Right lobe of liver (tissue), 6 donors: ENCODE measurements around the gene FHDC1. TPM values are rescaled to one million over a fixed set of nuclear protein-coding genes. Genes with fewer than 3 reads are reported as not detected.

Experiments
- ATAC-seq, 4 donors: fragments of 200-7000 bp; cut with Tn5 transposase; one replicate each; pipeline ENCODE4 v1.9.1; 2020; ENCODE audit warnings: mild to moderate bottlenecking in 4 of 4, moderate library complexity in 4 of 4
- DNase-seq, 3 donors: peaks; one replicate each; pipeline ENCODE4 v3.0.0-alpha.2; 2020
- H3K27ac ChIP-seq, 3 donors: fragments of 200-600 bp; one replicate each; pipeline ENCODE4 v1.8.0; 2022
- H3K27me3 ChIP-seq, 2 donors: fragments of 200-600 bp; one replicate each; pipeline ENCODE4 v1.8.0; 2022
- H3K36me3 ChIP-seq, 4 donors: fragments of 200-600 bp; sonication (generic) in 1 of 4; one replicate each; pipeline versions ENCODE4 v1.5.1 to v1.8.0; 2017 to 2022; ENCODE audit warnings: control low read depth in 1 of 4
- H3K4me1 ChIP-seq, 4 donors: fragments of 200-600 bp; sonication (generic) in 1 of 4; one replicate each; pipeline versions ENCODE4 v1.5.1 to v1.8.0; 2017 to 2022; ENCODE audit warnings: control low read depth in 1 of 4
- H3K4me3 ChIP-seq, 3 donors: fragments of 200-600 bp; one replicate each; pipeline ENCODE4 v1.8.0; 2022
- H3K9me3 ChIP-seq, 4 donors: fragments of 200-600 bp; sonication (generic) in 1 of 4; one replicate each; pipeline versions ENCODE4 v1.5.1 to v1.8.0; 2017 to 2022; ENCODE audit warnings: control low read depth in 1 of 4
- CTCF ChIP-seq, 4 donors: fragments of 200-600 bp in 3 of 4; fragments of 450-650 bp in 1 of 4; IDR thresholded peaks; one replicate each; pipeline versions ENCODE4 v1.5.1 to v1.8.0; 2016 to 2022; ENCODE audit warnings: antibody characterized with exemption in 4 of 4, mild to moderate bottlenecking in 2 of 4
- POLR2A ChIP-seq: fragments of 450-650 bp; IDR thresholded peaks from one replicate; pipeline ENCODE4 v1.6.1; 2017; ENCODE audit warnings: antibody characterized with exemption, mild to moderate bottlenecking
- WGBS: methylation state at CpG from one replicate; pipeline ENCODE4 v1.1.6; 2018; ENCODE audit warnings: low coverage, low lambda C conversion rate; ENCODE audit not compliant: insufficient coverage; ENCODE audit errors: missing lambda C conversion rate; 5-methylcytosine and 5-hydroxymethylcytosine counted together
- intact Hi-C, 2 donors: fragments of 100-400 bp; cut with DNase I; formaldehyde crosslinking; loops; one replicate each; pipeline versions ENCODE4 v1.11.2 to v1.14.1; 2022
- total RNA-seq, 6 experiments: library from RNA; depleted of rRNA in 2 of 6; stranded (reverse); fragments of >200 nt in 2 of 6; fragmentation: NEBNext Ultra II Directional in 3 of 6; extraction: Animal tissue kit (Norgen Biotek cat#: 25700) in 3 of 6; gene quantifications; one replicate each; pipeline versions ENCODE4 v1.1.0 to v1.2.4, GENCODE V29; 2016 to 2023
- donor health status: DM: no; HTN: yes; CAD: no.
- donor health status: DM: no; HTN: no; CAD: no.
- donor health status: DM: no; HTN: no; CAD: no.
- donor health status: DM: no; HTN: yes; CAD: no.
- donor health status: DM: no; HTN: yes; CAD: no.

The FHDC1 gene
- total RNA-seq, 6 experiments from 2014 or later, result 0.12 to 0.82 (median 0.15) TPM

- 36% methylated on average over 3 of the region's 3 CpGs for WGBS
- TF ChIP-seq POLR2A (no peak), CTCF (IDR thresholded peaks at IDR 0.05) (no peak)
- Histone ChIP-seq H3K27me3 (no peaks in the 10 kb centered on the region), H3K9me3 (no peaks in the 10 kb centered on the region), H3K4me3 (no peak overlapping the region), H3K27ac (no peak overlapping the region), H3K36me3 (no peaks in the 10 kb centered on the region), H3K4me1 (no peaks in the 10 kb centered on the region)
- DNase-seq (no peak), ATAC-seq (no peak)
- intact Hi-C loops, result no loop called here
Observed at GRCh38 chr4:152989554-152989970, 53.4 kb downstream of the FHDC1 start.

GRCh38 chr4:152990471-152991131 lies 54.5 kb downstream of the FHDC1 start:
- H3K9me3 ChIP-seq, result no peaks in the 10 kb centered on the region
- intact Hi-C loops, result no loop called here
- H3K4me3 ChIP-seq, result no peak overlapping the region
- TF ChIP-seq POLR2A (no peak), CTCF (IDR thresholded peaks at IDR 0.05) (no peak)
- no peak for ATAC-seq
- no peaks in the 10 kb centered on the region for H3K27me3 ChIP-seq
- no peaks in the 10 kb centered on the region for H3K4me1 ChIP-seq
- no peak for DNase-seq
- WGBS, result 79% methylated on average over 2 of the region's 8 CpGs
- H3K36me3 ChIP-seq, result no peaks in the 10 kb centered on the region
- no peak overlapping the region for H3K27ac ChIP-seq

GRCh38 chr4:152991398-152991797 lies 55.3 kb downstream of the FHDC1 start:
- Histone ChIP-seq H3K9me3 (no peaks in the 10 kb centered on the region), H3K27ac (no peak overlapping the region), H3K4me1 (no peaks in the 10 kb centered on the region), H3K27me3 (no peaks in the 10 kb centered on the region), H3K36me3 (no peaks in the 10 kb centered on the region), H3K4me3 (no peak overlapping the region)
- ATAC-seq, result no peak
- DNase-seq, result no peak
- intact Hi-C loops, result no loop called here
- 32% methylated on average over 3 of the region's 3 CpGs for WGBS
- TF ChIP-seq CTCF (IDR thresholded peaks at IDR 0.05), result no peak
- no peak for TF ChIP-seq POLR2A

- DNase-seq, result no peak
Observed at GRCh38 chr4:152992027-152992426, 55.9 kb downstream of the FHDC1 start.

More at GRCh38 chr4:152992027-152992426, 55.9 kb downstream of the FHDC1 start:
- Histone ChIP-seq H3K4me1 (no peaks in the 10 kb centered on the region), H3K27me3 (no peaks in the 10 kb centered on the region), H3K4me3 (no peak overlapping the region), H3K36me3 (no peaks in the 10 kb centered on the region), H3K9me3 (no peaks in the 10 kb centered on the region), H3K27ac (no peak overlapping the region)
- intact Hi-C loops, result no loop called here
- TF ChIP-seq POLR2A, result no peak
- TF ChIP-seq CTCF (IDR thresholded peaks at IDR 0.05), result no peak
- no peak for ATAC-seq
- WGBS, result 62% methylated on average over 7 of the region's 8 CpGs
